Measurements from ENCODE around the gene AQP11. TPM values are rescaled to one million over a fixed set of nuclear protein-coding genes. Genes with fewer than 3 reads are reported as not detected.

The AQP11 gene
- polyA plus RNA-seq, 1 of the 3 experiments (the other 2 are of a cell fraction) = 1.8 TPM

DNA sequence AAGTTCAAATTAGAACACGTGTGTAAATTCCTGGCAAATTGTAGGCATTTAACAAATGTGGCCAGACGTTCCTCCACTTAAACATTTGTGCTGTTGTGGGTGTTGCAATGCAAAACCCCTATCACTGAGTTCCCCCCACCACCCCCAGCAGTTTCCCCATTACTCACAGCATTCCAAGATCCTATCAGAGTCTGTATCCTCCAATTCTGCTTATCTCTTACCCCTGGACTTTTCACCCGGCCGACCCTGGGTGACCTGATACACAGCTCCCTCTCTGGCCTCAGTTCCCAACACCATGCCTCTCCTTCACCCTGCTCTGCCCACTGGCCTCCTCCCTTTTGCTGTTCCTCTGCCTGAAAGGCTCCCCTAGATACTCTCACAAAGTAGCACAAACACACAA lies 31.4 kb upstream of the AQP11 start:
- TF ChIP-seq TEAD4 (IDR thresholded peaks at IDR 0.05; ENCODE audit: borderline replicate concordance, insufficient read depth) (no peak), SIN3A (IDR thresholded peaks at IDR 0.05; ENCODE audit: borderline replicate concordance, low read depth, low read length) (no peak), RFX5 (IDR thresholded peaks at IDR 0.05; ENCODE audit: low read length) (no peak), TCF12 (IDR thresholded peaks at IDR 0.05) (0 out of 2 replicates have a peak, but pooled peaks have one; percentile 29), GATA2 (CRISPR knock-in tag; IDR thresholded peaks at IDR 0.05) (no peak), MEF2A (IDR thresholded peaks at IDR 0.05; ENCODE audit: borderline replicate concordance, low read depth) (no peak), RXRA (IDR thresholded peaks at IDR 0.05; ENCODE audit: borderline replicate concordance, low read depth) (peak; percentile 76; the same call in 1 of the 2 replicates), FOSL2 (IDR thresholded peaks at IDR 0.05; ENCODE audit: borderline replicate concordance, low read depth) (peak; percentile 12; the same call in 1 of the 2 replicates), TAF1 (IDR thresholded peaks at IDR 0.05; ENCODE audit: borderline replicate concordance, low read depth, low read length) (no peak), EP300 (IDR thresholded peaks at IDR 0.05; ENCODE audit: borderline replicate concordance in 1 of 2, low read depth in 1 of 2, low read length in 1 of 2) (peak in 1 of 2 experiments; percentile 29; a peak in 1 of 4 replicates), JUND (IDR thresholded peaks at IDR 0.05) (no peak; the same call in 1 of the 2 replicates), EZH2phosphoT487 (IDR thresholded peaks at IDR 0.05; ENCODE audit: borderline replicate concordance, low read depth) (no peak)
- TF ChIP-seq, protein P1, sequence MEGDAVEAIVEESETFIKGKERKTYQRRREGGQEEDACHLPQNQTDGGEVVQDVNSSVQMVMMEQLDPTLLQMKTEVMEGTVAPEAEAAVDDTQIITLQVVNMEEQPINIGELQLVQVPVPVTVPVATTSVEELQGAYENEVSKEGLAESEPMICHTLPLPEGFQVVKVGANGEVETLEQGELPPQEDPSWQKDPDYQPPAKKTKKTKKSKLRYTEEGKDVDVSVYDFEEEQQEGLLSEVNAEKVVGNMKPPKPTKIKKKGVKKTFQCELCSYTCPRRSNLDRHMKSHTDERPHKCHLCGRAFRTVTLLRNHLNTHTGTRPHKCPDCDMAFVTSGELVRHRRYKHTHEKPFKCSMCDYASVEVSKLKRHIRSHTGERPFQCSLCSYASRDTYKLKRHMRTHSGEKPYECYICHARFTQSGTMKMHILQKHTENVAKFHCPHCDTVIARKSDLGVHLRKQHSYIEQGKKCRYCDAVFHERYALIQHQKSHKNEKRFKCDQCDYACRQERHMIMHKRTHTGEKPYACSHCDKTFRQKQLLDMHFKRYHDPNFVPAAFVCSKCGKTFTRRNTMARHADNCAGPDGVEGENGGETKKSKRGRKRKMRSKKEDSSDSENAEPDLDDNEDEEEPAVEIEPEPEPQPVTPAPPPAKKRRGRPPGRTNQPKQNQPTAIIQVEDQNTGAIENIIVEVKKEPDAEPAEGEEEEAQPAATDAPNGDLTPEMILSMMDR (IDR thresholded peaks at IDR 0.05) = no peak
- TF ChIP-seq, protein P2, sequence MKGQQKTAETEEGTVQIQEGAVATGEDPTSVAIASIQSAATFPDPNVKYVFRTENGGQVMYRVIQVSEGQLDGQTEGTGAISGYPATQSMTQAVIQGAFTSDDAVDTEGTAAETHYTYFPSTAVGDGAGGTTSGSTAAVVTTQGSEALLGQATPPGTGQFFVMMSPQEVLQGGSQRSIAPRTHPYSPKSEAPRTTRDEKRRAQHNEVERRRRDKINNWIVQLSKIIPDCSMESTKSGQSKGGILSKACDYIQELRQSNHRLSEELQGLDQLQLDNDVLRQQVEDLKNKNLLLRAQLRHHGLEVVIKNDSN (IDR thresholded peaks at IDR 0.05; ENCODE audit: borderline replicate concordance, low read depth) = no peak

More for the DNA sequence above, 31.4 kb upstream of the AQP11 start:
- H3K9me3 ChIP-seq = peaks cover 3% of the 10 kb centered on the region
- no peak overlapping the region for H2AFZ ChIP-seq (ENCODE audit: low read depth)
- H3K9ac ChIP-seq = no peak overlapping the region
- WGBS (ENCODE audit: low lambda C conversion rate) = 44% methylated on average over 4 of the region's 4 CpGs
- no peaks in the 10 kb centered on the region for H3K9me2 ChIP-seq
- no peak overlapping the region for H3K4me2 ChIP-seq
- no peaks in the 10 kb centered on the region for H4K20me1 ChIP-seq (ENCODE audit: insufficient read depth)
- no peak overlapping the region for H3K27ac ChIP-seq (ENCODE audit: low read depth in 2 of 2, low read length in 1 of 2)
- POLR2A ChIA-PET = no interaction called here
- H3K27me3 ChIP-seq (ENCODE audit: insufficient read depth) = no peaks in the 10 kb centered on the region
- H3K4me1 ChIP-seq (ENCODE audit: control insufficient read depth in 1 of 2, insufficient read depth in 2 of 2, low read depth in 1 of 2, low read length in 1 of 2) = peaks cover 0 to 4% of the 10 kb centered on the region in 2 experiments; a peak in 1 of 4 replicates
- H3K36me3 ChIP-seq (replicated peaks in 1 of 2; ENCODE audit: control insufficient read depth in 1 of 2, insufficient read depth in 2 of 2, low read length in 1 of 2) = no peaks in the 10 kb centered on the region
- CTCF ChIA-PET = interaction anchor here (0.8 to 3.5 kb wide), 5 partner anchors 10 to 431 kb away, joined by 3 to 20 read pairs (median 9); partner anchors contain the start of gene MYO7A
- no peaks in the 10 kb centered on the region for H3F3A ChIP-seq (replicated peaks; ENCODE audit: insufficient read depth)
- no peaks in the 10 kb centered on the region for H3K79me2 ChIP-seq (ENCODE audit: insufficient read depth)
- no peak overlapping the region for H3K4me3 ChIP-seq (ENCODE audit: low read depth in 2 of 2, low read length in 1 of 2)
- peak; percentile 19 for DNase-seq
